Activated T-helper 1 cell treated with anti-CD3 and anti-CD28 coated beads, Interleukin-12 subunit alpha, Interleukin-12 subunit beta, Interleukin-2, Interleukin-4 antibody, amounts not matched to agents 30 ng/mL and 10 ng/mL and 1 ng/mL, durations not matched to agents 14 hours and 24 hours and 36 hours (primary cell): ENCODE results near the gene NFAT5. TPM values are rescaled to one million over a fixed set of nuclear protein-coding genes. Genes with fewer than 3 reads are reported as not detected.
A peak's percentile ranks its signal among the peaks of the same experiment; 100 is the strongest.
"Not testable (repeated sequence)": the region's sequence is repeated elsewhere in the genome, so short reads cannot be mapped to it uniquely, and the experiment has no call there.

ENCODE experiments used
- DNase-seq: peaks from one replicate; pipeline ENCODE4 v3.0.0; 2021; ENCODE audit warnings: low spot score
- H3K27ac Mint-ChIP-seq: one replicate; pipeline ENCODE4 v1.8.0; 2021; ENCODE audit warnings: mild to moderate bottlenecking, mixed read lengths
- H3K27me3 Mint-ChIP-seq: one replicate; pipeline ENCODE4 v1.8.0; 2022; ENCODE audit warnings: mild to moderate bottlenecking, moderate library complexity, mixed read lengths; ENCODE audit not compliant: insufficient read depth
- H3K36me3 Mint-ChIP-seq: one replicate; pipeline ENCODE4 v1.8.0; 2021; ENCODE audit warnings: low read depth, mixed read lengths
- H3K4me1 Mint-ChIP-seq: one replicate; pipeline ENCODE4 v1.8.0; 2021; ENCODE audit warnings: low read depth, mixed read lengths
- H3K4me3 Mint-ChIP-seq: one replicate; pipeline ENCODE4 v1.8.0; 2021; ENCODE audit warnings: mild to moderate bottlenecking, moderate library complexity, mixed read lengths
- H3K9me3 Mint-ChIP-seq: one replicate; pipeline ENCODE4 v1.8.0; 2021; ENCODE audit warnings: mixed read lengths
- intact Hi-C: fragments of 100-400 bp; cut with micrococcal nuclease; formaldehyde crosslinking; loops from one replicate; pipeline ENCODE4 v1.15.1; 2024
- total RNA-seq: library from RNA; stranded (reverse); gene quantifications from 2 replicates; pipeline ENCODE4 v1.2.3, GENCODE V29; 2022

NFAT5 gene
- total RNA-seq, 1 donor from 2014 or later = 54.2 TPM

DNA sequence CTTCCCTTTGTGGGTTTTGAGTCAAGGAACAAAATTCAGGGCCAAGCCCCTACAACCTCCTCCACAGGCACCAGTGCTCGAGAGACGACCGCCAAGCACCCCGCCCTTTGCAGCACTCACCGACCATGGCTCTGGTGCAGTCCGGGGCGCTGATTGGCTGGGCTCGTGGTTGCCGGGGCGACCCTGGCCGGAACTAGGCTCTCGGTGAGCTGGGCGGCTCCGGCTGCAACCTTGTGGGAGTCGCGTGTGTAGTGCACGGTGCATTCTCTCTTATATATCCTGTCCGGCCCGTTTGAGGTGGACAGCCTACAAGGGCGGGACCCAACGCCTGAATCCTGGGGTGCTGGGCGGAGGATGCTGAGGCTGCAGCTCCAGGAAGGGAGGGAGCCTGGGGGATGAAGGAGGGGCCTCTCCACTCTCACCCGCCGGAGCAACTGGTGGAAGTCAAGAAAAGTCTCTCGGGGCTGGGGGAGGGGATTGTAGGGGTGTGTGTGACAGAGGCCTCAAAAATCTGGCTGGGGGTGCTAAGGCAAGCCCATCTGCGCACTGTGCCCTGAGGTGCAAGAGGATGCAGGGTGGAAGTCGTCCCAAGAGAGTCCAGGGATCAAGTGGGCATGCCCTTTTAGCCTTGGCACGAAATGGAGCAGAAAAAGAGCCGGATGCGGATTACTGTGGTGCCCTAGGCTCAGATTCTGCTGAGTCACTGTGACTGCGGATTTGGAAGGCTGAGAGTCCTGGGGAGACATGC is 160.7 kb downstream of the NFAT5 start, which contains the start of gene NQO1:
Gene NQO1, minus strand, starts transcription at position 248 of the 748 bp plus-strand sequence. Its CDS starts 121 bp downstream, at position 127.
- no peaks in the 10 kb centered on the region for H3K27me3 Mint-ChIP-seq
- DNase-seq = peak; percentile 91
- peak within 1 kb of the TSS; percentile 98 for H3K4me3 Mint-ChIP-seq
- H3K36me3 Mint-ChIP-seq = peaks cover 5% of the 10 kb centered on the region
- H3K9me3 Mint-ChIP-seq = no peaks in the 10 kb centered on the region
- H3K4me1 Mint-ChIP-seq = peaks cover 42% of the 10 kb centered on the region
- intact Hi-C loops = loop anchor here (1.0 to 2.0 kb wide), 5 partner anchors 17 to 387 kb away; partner anchors contain the start of genes COG8, NIP7, NOB1 and WWP2
- H3K27ac Mint-ChIP-seq = peak within 1 kb of the TSS; percentile 98

DNA sequence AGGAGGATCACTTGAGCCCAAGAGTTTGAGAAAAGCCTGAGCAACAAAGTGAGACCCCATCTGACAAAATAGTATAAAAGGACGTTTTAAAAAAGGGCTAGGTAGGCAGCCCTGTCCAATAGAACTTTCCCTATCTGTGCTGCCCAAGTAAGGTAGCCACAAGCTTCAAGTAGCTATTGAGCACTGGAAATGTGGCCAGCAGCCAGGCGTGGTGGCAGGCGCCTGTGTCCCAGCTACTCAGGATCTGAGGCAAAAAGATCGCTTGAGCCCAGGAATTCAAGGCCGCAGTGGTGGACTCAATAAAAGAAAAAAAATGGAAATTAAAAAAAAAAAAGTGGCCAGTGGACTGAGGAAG is 162.1 kb downstream of the NFAT5 start:
- intact Hi-C loops = loop anchor here (2.0 kb wide), 1 partner anchor 35 kb away; the partner anchor contains the start of gene WWP2
- H3K9me3 Mint-ChIP-seq = no peaks in the 10 kb centered on the region
- peak overlapping the region; percentile 98 for H3K4me3 Mint-ChIP-seq
- peaks cover 5% of the 10 kb centered on the region for H3K36me3 Mint-ChIP-seq
- no peak overlapping the region for H3K27ac Mint-ChIP-seq
- no peak for DNase-seq
- peaks cover 42% of the 10 kb centered on the region for H3K4me1 Mint-ChIP-seq
- H3K27me3 Mint-ChIP-seq = no peaks in the 10 kb centered on the region

DNA sequence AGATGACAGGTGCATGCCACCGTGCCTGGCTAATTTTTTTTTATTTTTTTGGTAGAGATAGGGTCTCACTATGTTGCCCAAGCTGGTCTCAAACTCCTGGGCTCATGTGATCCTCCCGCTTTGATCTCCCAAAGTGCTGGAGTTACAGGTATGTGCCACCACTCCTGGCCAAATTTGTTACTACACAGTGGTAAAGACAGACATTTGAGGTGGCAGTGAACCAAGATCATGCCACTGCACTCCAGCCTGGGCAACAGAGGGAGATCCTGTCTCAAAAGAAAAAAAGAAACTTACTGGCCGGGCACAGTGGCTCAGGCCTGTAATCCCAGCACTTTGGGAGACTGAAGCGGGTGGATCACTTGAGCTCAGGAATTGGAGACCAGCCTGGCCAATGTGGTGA is 163.3 kb downstream of the NFAT5 start:
- intact Hi-C loops, H3K27me3 Mint-ChIP-seq: not testable (repeated sequence)

DNA sequence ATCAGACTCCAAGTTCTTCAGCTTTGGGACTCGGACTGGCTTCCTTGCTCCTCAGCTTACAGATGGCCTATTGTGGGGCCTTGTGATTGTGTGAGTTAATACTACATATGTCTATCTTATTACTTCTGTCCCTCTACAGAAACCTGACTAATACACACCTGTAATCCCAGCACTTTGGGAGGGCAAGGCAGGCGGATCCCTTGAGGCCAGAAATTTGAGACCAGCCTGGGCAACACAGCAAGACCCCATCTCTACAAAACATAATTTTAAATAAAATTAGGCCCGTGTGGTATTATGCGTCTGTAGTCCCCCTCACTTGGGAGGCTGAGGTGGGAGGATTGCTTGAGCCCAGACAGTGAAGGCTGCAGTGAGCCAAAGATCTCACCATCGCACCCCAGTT is 165.5 kb downstream of the NFAT5 start:
- intact Hi-C loops, H3K27me3 Mint-ChIP-seq, H3K36me3 Mint-ChIP-seq, H3K9me3 Mint-ChIP-seq, H3K27ac Mint-ChIP-seq, H3K4me3 Mint-ChIP-seq, DNase-seq: not testable (repeated sequence)
- H3K4me1 Mint-ChIP-seq = peaks cover 18% of the 10 kb centered on the region

More for the DNA sequence above, 163.3 kb downstream of the NFAT5 start:
- not testable (repeated sequence) for DNase-seq, H3K9me3 Mint-ChIP-seq, H3K36me3 Mint-ChIP-seq, H3K4me3 Mint-ChIP-seq, H3K27ac Mint-ChIP-seq
- peaks cover 36% of the 10 kb centered on the region for H3K4me1 Mint-ChIP-seq

DNA sequence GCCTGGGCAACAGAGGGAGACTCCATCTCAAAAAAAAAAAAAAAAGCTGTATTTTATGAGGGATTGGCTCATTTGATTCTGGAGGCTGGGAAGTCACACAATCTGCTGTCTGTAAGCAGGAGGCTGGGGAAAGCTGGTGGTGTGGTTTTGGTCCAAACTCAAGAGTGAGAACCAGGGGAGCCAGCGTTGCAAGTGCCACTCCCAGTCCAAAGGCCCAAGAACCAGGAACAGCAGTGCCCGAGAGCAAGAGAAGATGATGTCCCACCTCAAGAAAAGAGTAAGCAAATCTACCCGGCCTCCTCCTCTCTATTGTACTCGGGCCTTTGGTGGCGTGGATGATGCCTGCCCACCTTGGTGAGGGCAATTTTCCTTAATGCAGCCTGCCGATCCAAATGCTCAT is 166.3 kb downstream of the NFAT5 start:
- Mint-ChIP-seq H3K4me1 (peaks cover 10% of the 10 kb centered on the region), H3K27ac (no peak overlapping the region), H3K9me3 (no peaks in the 10 kb centered on the region), H3K4me3 (no peak overlapping the region), H3K36me3 (peaks cover 3% of the 10 kb centered on the region), H3K27me3 (no peaks in the 10 kb centered on the region)
- intact Hi-C loops = no loop called here
- DNase-seq = no peak

DNA sequence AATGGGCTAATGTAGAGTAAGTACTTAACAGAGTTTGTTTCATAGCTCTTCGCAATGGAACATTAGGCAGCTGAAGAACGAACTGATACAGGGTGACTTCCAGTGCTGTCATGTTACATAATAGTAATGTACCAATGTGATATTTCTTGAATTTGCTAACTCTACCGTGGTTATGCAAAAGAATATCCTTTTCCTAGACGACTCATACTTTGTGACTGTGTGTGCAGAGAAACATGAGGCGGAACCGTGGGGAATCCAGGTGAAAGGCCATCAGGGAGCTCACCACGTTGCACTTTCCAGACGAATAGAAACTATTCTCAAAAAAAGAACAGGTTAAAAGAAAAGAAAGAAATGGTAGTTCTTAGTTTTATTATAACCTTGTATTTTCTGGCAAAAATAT is 175.8 kb downstream of the NFAT5 start:
- Mint-ChIP-seq H3K27ac (no peak overlapping the region), H3K4me1 (peaks cover 5% of the 10 kb centered on the region), H3K4me3 (no peak overlapping the region), H3K27me3 (no peaks in the 10 kb centered on the region), H3K9me3 (no peaks in the 10 kb centered on the region), H3K36me3 (peaks cover 54% of the 10 kb centered on the region)
- DNase-seq = no peak
- intact Hi-C loops = no loop called here

DNA sequence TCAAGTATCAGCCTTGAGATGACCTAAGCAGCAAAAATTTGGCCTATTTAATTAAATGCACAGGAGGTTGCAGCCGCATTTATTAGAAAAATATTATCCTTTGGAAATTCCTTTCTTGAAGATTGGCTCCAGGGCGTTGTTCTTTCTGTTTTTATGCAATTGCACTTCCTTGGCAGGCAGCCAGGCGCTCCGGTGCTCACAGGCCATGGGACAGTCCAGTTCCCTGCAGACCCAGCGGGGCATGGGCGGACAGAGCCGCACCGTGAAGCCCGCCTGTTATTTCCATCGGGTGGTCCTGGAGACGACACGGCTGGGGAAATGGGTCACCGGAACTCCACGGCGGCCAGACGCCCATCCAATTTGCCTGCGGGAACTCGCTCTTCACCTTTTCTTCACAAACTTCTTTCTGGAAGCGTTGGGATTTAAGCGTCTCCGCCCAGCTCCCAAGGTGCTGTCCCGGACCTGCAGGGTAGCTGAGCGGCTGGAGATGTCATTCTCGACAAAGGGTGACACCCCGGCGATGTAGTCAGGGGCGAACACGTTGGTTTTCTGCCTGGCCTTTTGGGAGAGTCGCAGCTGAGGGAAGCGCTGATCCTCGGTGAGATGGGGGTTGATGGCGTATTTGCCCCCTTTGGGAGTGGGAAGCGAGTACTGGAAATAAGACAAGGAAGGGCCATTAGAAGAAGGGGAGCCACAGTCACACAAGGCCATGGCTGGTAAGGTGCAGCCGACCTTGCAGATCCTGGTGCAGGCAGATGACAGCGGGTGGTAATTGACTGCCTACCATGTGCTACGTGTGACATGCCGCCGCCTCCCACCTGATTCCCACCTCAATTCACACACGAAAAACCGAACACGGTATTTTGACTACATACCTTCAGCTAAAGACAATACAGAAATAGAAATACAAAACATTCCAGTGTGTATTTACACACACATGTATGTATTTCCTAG is 176.5 kb downstream of the NFAT5 start:
- no peaks in the 10 kb centered on the region for H3K9me3 Mint-ChIP-seq
- H3K4me1 Mint-ChIP-seq = peaks cover 5% of the 10 kb centered on the region
- no peaks in the 10 kb centered on the region for H3K27me3 Mint-ChIP-seq
- H3K27ac Mint-ChIP-seq = no peak overlapping the region
- intact Hi-C loops = no loop called here
- no peak for DNase-seq
- H3K36me3 Mint-ChIP-seq = peaks cover 56% of the 10 kb centered on the region
- no peak overlapping the region for H3K4me3 Mint-ChIP-seq

DNA sequence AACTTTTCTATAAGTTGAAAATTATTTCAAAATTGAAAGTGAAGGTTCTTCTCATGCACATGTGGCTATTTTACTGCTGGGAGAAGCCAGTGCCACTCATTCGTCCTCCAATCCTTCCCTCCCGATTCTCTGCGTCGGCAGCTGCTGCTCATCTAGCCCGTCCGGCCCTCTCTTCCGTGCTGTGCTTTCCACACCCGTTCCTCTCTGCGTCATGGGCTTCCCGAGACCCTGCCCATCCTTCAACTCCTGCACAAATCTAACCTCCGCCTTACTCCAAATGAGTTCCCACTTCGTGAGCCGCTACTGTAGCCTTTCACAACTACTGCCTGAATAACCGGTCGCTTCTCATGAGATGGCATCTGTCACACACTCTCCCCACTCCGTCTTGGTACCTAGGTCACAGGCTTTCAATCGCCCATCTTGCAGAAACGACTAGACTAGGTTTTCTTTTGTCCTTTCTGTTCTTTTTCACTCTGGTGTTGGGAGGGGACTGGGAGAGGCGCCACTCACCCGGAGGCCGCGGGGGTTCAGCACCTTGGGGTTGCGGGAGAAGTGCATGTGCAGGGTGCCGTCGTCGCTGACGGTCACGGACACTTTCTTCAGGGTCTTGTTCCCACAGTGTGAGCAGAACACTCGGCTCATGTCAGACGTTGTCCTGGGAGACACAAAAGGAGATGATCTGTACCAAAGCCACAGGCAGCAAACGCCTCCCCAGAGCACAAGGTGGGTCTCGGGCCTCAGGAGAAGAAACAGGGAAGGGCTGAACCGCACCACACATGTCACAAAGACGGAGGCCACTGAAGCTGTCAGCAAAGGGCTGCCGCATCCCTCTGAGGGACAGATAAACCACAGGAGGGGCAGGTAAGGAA is 178.8 kb downstream of the NFAT5 start:
- no peak for DNase-seq
- Mint-ChIP-seq H3K4me3 (no peak overlapping the region), H3K9me3 (no peaks in the 10 kb centered on the region), H3K36me3 (peaks cover 67% of the 10 kb centered on the region), H3K27me3 (no peaks in the 10 kb centered on the region), H3K27ac (no peak overlapping the region), H3K4me1 (peaks cover 5% of the 10 kb centered on the region)
- intact Hi-C loops = no loop called here

DNA sequence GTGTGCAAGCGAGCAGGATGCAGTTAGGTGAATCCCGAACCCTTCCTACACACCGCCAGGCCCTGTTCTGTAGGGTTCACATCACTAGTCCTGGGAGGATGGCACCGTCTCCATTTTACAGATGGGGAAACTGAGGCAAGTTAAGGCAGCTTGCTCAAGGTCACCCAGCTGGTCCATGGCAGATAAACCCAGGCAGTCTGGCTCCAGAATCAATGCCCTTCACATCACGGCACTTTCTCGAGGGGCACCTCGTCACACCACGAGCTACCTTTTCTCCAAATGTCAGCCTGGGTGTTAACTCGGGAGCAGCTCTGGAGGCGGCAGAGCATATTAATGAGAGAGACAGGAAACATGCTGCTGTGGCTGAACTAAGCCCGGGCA is 179.5 kb downstream of the NFAT5 start:
- Mint-ChIP-seq H3K27ac (no peak overlapping the region), H3K36me3 (peaks cover 62% of the 10 kb centered on the region)

DNA sequence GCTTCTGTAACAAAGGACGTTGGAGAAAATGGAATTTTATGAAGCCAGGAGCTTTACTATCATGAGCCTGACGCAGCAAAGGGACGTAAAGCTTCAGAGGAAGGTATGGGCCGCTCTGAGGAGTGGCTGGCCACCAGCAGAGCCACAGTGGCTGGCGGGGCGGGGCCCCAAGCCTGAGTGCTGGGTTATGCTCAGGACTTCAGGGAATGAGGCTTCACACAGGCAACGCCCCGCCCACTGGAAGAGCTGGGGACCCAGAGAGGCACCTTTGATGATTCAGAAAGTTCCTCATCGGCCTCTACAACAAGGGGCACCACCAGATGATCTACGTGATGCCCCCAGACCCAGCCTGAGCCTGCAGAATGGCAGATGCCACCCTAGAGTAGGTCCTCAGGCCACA is 180.2 kb downstream of the NFAT5 start:
- DNase-seq = no peak
- Mint-ChIP-seq H3K36me3 (peaks cover 62% of the 10 kb centered on the region), H3K4me3 (no peak overlapping the region), H3K27ac (no peak overlapping the region), H3K9me3 (no peaks in the 10 kb centered on the region), H3K27me3 (no peaks in the 10 kb centered on the region), H3K4me1 (peaks cover 5% of the 10 kb centered on the region)
- intact Hi-C loops = no loop called here

More for the DNA sequence above, 179.5 kb downstream of the NFAT5 start:
- Mint-ChIP-seq H3K27me3 (no peaks in the 10 kb centered on the region), H3K4me1 (peaks cover 5% of the 10 kb centered on the region), H3K9me3 (no peaks in the 10 kb centered on the region), H3K4me3 (no peak overlapping the region)
- no peak for DNase-seq
- intact Hi-C loops = no loop called here

DNA sequence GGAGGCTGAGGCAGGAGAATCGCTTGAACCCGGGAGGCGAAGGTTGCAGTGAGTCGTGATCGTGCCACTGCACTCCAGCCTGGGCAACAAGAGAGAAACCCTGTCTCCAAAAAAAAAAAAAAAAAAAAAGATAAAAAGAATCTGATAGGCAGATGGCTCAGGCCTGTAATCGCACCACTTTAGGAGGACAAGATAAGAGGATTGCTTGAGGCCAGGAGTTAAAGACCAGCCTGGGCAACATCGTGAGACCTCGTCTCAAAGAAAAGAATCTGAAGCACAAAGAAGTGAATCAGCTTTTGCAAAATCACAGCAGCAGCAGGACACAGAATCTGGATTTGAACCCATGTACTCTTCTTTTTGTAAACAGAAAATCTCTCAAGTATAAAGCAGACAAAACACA is 181.3 kb downstream of the NFAT5 start:
- no peak for DNase-seq
- Mint-ChIP-seq H3K36me3 (peaks cover 61% of the 10 kb centered on the region), H3K4me3 (no peak overlapping the region), H3K9me3 (no peaks in the 10 kb centered on the region), H3K4me1 (peaks cover 7% of the 10 kb centered on the region), H3K27ac (no peak overlapping the region), H3K27me3 (no peaks in the 10 kb centered on the region)
- intact Hi-C loops = no loop called here

DNA sequence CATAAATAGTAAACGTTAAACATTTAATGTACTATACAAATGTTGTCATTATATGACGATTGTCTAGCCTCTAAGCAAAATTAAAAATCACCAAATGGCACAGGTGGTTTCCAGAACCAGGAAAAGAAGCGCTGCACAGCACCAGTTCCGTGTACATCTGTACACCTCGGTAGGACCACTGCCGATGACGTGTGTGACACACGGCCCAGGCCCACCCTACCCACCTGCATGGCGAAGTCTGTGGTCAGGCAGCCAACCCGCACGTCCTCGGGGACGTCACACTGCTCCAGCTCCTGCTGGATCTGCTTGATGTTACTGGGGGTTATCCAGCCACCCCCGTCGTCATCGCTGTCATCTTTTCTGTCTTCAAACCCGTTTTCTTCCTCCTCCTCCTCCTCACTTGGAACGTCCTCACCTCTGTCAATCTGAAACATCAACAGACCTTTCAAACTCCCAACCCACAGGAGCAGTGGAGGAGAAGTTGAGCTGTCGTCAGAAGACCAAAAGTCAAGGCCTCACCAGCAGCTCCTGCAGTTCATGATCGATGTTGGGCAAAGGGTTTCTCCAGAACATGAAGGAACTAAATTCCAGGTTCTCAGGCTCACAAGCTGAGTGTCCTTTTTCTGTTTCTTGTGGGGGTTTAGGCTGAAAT is 183.1 kb downstream of the NFAT5 start:
- intact Hi-C loops = no loop called here
- no peaks in the 10 kb centered on the region for H3K27me3 Mint-ChIP-seq
- H3K36me3 Mint-ChIP-seq = peaks cover 57% of the 10 kb centered on the region
- no peak overlapping the region for H3K27ac Mint-ChIP-seq
- peaks cover 22% of the 10 kb centered on the region for H3K4me1 Mint-ChIP-seq
- no peak overlapping the region for H3K4me3 Mint-ChIP-seq
- no peaks in the 10 kb centered on the region for H3K9me3 Mint-ChIP-seq
- no peak for DNase-seq
